T1000 (cell line): Measurements from ENCODE around the gene AAMP.
"Not testable (repeated sequence)": the region's sequence is repeated elsewhere in the genome, so short reads cannot be mapped to it uniquely, and the experiment has no call there.

Experiments
- DNase-seq: peaks from one replicate; lab custom pipeline; 2025; ENCODE audit warnings: mixed read lengths; lab: John Stamatoyannopoulos, UW

AAMP gene, protein sequence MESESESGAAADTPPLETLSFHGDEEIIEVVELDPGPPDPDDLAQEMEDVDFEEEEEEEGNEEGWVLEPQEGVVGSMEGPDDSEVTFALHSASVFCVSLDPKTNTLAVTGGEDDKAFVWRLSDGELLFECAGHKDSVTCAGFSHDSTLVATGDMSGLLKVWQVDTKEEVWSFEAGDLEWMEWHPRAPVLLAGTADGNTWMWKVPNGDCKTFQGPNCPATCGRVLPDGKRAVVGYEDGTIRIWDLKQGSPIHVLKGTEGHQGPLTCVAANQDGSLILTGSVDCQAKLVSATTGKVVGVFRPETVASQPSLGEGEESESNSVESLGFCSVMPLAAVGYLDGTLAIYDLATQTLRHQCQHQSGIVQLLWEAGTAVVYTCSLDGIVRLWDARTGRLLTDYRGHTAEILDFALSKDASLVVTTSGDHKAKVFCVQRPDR

DNA sequence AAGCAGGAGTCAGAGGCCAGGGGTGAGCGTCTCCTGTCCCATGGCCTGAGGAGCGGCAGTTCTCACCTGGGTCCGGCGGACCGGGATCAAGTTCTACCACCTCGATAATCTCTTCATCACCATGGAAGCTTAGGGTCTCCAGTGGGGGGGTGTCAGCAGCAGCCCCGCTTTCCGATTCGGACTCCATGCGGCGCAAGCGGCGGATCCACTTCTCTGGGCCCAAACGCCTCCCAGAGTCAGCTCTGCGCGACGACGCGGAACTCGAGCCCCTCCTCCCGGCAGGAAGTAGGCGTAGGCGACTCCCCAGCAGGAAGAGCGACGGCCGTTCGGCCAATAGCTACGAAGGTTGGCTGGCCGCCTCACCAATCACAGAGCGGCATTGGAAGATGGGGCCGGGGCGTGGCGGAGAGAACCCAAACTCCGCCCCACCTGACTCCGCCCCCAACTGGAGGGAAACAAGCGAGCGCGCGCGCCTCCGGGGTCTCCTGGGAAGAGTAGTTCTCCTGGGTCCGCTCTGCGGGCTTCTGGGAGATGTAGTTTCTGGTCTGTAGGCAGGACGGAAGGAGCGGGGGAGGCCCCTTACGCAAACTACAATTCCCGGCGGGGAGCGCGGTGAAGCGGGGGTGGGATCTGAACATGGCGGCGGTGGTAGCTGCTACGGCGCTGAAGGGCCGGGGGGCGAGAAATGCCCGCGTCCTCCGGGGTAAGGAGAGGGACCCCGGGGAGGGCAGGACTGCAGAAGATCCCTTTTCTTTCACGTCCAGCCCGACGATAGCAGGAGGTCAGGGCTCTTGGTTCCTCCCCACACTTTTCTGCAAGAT, at the start of gene AAMP, which contains the start of gene PNKD:
TSS of gene AAMP (minus strand) at position 238 of the 821 bp plus-strand sequence. CDS start at position 187, 51 bp downstream.
TSS of gene PNKD (plus strand) at position 620 of the 821 bp plus-strand sequence. CDS start at position 637, 17 bp downstream.
- peak; percentile 99 for DNase-seq

DNA sequence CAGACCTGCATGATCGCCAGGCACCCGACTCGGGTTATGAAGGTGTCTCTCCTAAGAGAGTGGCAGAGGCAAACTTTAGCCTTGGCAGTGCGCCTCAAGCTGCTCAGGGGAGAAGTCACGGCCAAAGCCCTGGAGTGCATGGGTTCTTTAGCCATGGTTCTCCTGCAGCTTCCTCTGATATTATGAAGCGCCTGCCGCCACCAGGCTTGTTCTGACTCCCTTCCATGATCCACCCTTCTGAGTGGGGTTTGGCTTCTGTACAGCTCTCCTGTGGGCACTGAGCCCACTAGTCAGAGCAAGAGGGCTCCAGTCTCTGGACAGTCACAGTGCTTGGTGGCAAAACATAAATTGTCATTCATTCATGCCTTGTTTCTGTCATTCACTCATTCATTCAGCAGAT, 48.3 kb upstream of the AAMP start:
- no peak for DNase-seq

DNA sequence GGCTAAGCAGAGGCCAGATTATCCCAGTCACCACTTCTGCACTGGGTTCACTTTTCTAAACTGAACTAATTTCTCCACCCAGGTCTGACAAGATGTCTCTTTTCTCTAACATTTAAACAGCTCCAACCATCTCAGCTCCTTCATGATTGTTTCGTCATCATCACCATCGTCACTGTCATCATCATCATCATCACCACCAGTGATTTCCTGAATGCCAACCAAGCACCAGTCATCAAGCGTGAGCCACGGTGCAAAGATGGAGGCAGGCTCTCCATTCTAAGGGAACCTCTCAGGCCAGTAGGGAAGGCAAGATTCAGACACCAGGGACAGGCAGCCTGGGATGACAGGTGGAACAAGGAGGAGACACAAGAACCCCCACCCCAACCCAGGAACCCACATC, 47.9 kb upstream of the AAMP start:
- no peak for DNase-seq

DNA sequence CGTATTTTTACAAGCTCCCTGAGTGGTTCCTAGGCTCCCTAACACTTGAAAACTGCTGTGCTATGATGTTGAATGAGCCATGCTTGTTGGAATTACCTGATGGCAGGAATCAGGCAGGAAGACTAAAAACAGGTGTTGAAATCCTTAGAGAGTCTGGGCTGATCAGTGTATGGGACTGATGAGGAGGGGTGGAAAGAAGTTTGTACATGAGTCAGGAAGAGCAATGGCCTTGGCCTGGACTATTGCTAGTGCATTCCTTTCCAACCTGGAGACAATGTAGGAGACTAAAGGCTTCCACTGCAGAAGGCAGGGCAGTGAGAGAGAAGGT, 47.3 kb upstream of the AAMP start:
- no peak for DNase-seq

DNA sequence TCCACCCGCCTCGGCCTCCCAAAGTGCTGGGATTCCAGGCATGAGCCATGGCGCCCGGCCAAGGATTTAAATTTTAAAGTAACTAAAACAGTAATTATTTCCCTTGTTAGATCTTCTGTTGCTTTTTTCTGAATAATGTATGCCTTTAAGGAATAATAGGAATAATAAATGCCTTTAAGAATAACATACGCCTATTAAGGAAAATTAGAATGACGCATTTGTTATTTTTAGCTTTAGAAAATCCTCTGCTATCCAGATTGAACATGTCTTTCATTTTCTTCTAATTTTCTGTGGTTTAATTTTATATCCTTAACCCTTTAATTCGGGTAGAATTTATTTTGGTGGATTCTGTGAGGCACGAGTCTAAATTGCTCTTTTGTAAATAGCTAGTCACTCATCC, 45.5 kb upstream of the AAMP start:
- no peak for DNase-seq

DNA sequence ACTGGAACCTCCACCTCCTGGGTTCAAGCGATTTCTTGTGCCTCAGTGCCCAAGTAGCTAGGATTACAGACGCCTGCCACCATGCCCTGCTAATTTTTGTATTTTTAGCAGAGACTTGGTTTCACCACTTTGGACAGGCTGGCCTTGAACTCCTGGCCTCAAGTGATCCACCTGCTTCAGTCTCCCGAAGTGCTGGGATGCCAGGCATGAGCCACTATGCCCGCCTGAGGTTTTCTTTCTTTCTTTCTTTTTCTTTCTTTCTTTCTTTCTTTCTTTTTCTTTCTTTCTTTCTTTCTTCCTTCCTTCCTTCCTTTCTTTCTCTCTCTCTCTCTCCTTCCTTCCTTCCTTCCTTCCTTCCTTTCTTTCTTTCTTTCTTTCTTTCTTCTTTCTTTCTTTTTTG, 44.8 kb upstream of the AAMP start:
- DNase-seq: not testable (repeated sequence)

DNA sequence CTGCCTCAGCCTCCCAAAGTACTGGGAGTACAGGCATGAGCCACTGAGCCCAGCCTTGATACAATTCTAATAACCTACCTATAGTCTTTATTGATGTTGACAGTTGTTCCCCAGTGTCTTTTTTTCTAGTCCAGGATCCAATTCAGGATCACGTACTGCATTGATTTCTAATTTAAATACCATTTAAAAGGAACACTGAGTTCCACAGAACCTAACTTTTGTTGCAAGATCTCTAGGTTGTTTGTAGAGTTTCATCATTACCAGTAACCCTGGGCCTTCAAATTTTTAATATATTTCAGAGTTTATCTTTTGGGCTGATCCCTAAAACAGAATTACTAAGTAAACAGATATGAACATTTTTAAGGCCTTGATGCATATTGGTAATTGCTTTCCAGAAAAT, 43.4 kb upstream of the AAMP start:
- DNase-seq: no peak

DNA sequence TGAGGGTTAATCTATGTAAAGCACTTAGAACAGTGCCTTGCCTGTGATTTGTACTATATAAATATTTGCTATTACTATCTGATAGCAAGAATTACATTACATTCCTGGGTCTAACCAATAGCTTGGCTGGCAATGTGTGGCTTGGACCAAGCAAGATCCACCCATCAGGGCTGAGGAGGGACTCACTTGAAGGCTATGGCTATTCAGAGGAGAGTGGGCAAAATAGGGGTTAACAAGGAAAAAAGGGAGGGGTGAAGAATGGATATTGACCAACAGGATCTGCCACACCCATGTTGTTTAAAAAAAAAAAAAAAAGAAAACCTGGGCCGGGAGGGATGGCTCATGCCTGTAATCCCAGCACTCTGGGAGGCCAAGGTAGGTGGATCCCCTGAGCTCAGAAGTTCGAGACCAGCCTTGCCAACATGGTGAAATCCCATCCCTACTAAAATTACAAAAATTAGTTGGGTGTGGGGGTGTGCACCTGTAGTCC, 42.4 kb upstream of the AAMP start:
- DNase-seq: no peak

DNA sequence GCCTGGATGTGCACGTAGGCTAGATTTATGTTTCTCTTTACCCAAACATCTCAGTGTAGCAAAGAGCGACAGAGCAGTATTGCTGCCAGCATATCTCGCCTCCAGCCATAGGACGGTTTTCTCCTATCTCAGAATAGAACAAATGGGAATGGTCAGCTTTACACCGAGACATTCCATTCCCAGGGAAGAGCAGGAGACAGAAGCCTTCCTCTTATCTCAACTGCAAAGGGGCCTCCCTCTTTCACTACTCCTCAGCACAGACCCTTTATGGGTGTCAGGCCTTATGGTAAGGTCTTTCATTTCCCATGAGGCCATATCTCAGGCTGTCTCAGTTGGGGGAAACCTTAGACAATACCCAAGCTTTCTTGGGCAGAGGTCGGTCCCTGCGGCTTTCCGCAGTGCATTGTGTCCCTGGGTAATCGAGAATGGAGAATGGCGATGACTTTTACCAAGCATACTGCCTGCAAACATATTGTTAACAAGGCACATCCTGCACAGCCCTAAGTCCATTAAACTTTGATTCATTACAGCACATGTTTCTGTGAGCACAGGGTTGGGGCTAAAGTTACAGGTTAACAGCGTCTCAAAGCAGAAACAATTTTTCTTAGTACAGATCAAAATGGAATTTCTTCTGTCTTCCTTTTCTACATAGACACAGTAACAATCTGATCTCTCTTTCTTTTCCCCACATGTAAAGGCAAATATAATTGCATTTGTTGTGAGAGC, 41.8 kb upstream of the AAMP start:
- DNase-seq: not testable (repeated sequence)

DNA sequence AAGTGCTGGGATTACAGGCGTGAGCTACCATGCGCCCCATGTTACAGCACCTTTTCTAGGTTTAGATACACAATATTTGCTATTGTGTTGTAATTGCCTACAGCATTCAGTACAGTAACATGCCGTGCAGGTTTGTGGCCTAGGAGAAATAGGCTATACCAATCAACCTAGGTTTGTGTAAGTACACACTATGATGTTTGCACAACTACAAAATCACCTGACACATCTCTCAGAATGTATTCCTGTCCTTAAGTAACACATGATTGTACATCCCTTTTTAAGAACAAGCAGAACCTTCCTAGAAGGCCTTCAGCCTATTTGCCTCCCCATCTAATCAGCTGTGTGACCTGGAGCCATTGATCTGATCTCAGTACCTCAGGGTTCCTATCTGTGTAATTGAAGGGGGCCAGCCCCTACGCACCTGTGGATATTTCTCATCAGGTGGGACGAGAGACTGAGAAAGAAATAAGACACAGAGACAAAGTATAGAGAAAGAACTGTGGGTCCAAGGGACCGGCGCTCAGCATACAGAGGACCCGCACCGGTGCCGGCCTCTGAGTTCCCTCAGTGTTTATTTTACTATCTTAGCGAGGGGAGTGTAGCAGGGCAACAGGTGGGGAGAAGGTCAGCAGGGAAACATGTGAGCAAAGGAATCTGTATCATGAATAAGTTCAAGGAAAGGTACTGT, 41.1 kb upstream of the AAMP start:
- no peak for DNase-seq

DNA sequence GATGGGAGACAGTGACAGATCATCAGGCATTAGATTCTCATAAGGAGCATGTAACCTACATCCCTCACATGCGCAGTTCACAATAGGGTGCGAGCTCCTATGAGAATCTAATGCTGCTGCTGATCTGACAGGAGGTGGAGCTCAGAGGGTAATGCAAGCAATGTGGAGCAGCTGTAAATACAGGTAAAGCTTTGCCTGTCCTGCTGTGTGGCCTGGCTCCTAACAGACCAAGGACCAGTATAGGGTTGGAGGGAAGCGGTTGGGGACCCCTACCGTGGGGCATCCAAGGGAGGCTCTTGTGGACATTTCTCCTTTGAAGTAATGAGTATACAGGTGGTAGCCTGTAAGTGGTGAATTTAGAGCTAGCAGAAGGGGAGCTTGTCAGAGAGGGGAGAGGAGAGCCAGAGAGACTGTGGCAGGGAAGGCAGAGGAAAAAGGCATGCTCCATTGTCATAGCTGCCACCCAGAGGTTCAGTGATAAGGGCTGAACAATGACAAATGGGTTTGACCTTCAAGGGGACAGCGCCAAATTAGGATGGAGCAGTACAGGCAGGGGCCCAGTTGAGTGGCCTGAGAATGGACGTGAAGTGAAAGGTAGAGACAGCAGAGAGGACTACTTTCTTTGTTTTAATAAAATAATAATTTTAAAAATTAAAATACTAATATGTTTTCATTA, 37.6 kb upstream of the AAMP start:
- DNase-seq: no peak

DNA sequence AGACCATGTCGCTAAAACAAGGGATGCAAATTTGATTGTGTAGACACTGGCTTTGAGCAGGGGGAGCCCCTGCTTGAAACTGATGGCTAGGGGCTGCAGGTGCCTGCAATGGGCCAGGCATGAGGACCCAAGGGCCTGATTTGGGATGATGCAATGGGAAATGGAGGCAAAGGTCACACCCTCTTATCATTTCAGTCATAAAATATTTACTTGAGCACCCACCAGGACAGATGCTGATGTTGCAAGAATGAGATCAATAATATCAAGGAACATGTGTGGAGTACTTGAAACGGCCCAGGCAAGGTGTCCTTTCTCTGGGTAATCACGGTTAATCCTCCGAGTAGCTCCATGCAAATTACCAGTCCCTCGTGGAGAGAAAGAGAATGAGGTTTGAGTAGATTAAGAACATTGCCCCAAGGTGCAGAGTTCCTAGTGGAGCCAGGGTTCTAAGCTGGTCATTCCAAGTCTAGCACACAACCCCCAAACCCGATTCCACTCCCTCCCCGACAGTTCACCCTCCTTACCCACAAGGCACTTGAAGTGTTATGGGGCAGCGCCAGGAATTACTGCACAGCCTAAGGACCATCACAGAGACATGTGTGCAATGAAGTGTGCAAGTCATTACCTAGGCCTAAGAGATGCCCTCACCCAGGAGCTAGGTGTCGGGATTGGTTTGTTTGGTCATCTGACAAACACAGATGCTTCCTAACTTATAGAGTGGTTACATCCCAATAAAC, 36.4 kb upstream of the AAMP start:
- no peak for DNase-seq

DNA sequence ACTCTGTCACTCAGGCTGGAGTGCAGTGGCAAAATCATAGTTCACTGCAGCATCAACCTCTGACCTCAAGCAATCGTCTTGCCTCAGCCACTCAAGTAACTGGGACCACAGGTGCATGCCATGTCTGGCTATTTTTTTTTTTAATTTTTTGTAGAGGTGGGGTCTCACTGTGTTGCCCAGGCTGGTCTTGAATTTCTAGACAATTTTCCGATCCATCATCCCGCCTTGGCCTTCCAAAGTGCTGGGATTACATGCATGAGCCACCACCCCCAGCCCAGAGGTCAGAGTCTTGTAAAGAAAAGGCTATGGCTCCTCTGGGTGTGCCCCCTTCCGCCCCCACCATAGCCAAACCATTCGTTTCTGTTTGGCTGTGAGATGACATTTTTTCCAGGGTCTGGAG, 35.4 kb upstream of the AAMP start:
- no peak for DNase-seq

DNA sequence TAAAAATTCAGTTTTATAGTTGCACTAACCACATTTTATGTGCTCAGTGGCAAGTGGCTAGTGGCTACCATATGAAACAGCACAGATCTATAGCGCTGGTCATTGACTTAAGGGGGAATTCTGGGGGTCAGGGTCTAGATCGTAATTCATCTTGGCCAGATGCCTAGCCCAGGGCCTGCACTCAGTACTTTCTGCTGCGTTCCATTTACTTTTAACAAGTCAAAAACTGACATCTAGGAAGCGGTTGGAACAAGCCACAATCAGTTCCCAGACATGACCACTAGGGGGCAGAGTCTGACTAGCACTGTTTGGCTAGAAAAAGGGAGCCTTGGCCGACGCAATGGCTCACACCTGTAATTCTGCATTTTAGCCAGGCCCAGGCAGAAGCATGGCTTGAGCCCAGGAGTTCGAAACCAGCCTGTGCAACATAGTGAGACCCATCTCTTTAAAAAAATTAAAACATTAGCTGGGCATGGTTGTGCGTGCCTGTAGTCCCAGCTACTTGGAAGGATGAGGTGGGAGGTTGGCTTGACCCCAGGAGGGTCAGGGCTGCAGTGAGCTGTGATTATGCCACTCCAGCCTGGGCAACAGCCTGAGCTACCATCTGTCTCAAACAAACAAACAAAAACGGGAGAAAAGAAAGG, 31.4 kb upstream of the AAMP start:
- DNase-seq: peak; percentile 66

DNA sequence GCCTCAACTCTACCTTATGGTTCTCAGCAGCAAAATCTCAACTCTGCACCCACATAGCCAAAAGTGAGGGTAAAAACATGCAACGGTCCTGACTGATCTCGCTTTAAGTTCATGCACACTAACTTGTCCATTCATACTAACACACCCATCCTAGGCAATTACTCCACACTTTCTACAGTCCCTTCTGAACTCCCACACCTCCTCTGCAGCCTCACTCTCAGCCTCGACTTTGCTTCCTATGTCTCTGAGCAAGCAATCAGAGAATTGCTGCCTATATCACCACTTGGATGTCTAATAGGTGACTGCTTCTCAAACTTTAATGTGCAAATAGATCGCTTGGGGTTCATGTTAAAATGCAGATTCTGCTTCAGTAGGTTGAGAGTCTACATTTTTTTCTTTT, 30.2 kb upstream of the AAMP start:
- DNase-seq: no peak

DNA sequence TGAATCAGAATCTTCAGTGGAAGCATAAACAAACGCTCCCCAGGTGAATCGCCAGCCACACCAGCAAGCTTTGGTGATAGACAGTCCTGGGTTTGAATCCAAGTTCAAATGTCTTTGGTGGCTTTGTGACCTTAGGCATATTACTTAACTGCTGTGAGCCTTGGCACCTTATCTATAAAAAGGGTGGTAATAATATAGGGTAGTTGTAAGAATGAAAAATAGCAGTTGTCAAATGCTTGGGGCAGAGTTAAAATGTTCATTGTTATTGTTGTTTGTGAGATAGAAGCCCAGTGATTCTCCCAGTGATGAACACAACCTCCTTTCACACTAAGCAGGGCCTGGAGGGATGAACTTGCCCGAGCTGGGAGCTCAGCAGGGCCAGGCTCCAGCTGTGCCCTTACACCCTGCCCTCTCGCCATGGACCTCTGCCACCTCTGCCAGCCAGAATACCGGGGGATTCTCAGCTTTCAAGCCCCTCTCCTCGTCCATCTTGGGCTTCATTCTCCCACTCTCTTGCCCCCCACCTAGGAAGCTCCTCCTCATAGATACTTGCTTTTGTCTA, 28.5 kb upstream of the AAMP start:
- DNase-seq: no peak

DNA sequence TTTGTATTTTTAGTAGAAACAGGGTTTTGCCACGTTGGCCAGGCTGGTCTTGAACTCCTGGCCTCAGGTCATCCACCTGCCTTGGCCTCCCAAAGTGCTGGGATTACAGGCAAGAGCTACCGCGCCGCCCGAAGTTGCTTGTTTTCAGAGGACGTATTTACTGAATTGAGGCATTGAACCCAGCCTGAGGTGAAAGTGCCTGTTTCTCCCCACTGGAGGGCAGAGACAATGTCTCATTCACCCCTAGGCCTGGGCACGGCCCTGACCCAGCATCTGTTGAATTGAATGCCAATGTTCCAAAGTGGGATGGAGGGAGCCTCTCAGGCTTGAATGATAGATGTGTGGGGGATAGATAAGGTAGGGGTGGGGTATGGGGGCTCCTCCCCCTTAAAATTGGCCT, 26.9 kb upstream of the AAMP start:
- no peak for DNase-seq

DNA sequence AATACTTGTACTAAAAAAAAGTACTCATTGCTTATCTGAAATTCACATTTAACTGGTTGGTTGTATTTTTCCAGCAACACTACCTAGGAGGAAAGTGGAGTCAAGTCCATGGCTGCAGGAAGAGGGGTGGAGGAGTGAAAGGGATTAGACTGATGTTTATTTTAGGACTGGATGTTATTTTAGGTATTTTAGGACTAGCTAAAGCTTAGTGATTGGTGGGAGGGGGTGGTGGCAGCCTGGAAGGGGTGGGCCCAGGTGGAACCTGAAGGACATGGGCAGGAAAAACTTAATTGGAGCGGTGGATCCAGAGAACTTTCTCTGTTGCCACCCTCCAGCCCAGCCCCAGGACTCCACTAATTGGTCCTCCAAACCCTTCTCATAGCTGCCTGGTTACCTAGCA, 26.3 kb upstream of the AAMP start:
- DNase-seq: no peak

DNA sequence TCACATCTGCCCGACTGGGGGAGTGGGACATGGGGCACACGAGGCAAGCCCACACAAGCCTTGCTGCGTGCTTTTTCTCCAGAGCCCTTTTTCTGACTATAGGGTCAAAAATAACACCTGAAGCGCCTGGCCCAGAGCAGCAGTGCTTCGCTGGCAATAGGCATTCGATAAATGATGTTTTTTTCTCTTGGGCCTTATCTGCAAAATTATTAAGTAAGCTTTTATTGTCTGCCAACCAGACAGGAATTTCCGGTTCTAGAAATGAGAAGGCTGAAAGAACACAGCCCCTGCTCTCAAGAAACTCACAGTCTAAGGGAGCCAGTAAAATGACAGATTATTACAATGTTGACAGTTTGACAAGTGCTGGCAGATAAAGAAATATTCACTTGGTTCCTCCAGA, 25.1 kb upstream of the AAMP start:
- DNase-seq: no peak
